ENCODE measurements around the gene MYO3B.
"Not testable (repeated sequence)": the region's sequence is repeated elsewhere in the genome, so short reads cannot be mapped to it uniquely, and the experiment has no call there.

The MYO3B gene

DNA sequence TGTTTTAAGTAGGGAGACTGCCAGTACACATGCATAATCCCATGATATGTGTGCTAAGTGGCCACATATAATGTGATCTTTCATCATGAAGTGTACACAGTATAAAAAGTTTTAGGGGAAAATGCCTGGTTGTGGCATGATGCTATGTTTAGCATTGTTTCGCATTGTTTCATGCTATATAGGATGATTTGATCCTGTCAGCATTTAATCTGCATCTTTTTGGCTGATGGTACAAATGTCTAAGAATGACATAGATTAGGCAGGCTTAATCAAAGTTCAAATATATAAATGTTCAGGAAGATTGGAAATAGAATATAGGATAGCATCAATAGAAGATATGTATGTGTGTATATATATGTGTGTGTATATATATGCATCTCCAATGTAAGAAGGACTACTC lies 83.6 kb downstream of the MYO3B start:
- DNase-seq (ENCODE audit: low read depth, low spot score) = no peak

DNA sequence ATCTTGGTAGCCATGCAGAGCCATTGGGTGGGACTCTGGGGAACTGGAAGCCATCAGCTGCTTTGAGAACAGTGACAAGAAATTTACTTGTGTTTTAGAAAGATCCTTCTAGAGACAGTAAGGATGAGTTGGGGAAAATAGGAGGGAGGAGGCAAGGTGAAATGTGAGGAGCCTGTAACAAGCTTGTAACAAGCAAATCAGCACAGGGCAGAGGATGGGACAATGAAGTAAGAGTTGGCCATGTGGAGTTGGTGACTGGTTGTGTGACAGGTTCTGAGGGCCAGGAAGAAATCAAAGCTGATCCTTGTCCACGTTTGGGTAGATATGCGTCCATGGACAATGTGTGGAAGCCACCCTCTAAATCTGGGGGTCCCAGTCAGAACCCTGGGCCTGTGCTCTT lies 84.4 kb downstream of the MYO3B start:
- DNase-seq (ENCODE audit: low read depth, low spot score) = no peak

DNA sequence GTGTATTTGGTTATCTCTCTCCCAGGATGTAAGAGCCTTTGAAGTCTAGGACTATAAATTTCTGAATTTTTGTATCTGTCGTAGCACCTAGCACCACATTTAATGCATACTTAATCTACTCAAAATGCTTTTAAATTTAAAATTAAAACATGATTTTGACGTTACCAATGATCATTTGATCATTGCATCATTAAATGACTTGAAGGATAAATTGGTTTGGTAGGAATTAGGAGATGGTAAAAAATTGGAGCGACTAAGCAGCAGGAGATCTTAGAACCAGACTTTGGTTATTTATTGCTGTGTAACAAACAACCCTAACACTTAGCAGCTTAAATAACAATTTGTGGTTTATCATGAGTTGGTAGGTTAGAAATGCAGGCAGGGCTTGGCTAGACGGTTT lies 84.9 kb downstream of the MYO3B start:
- no peak for DNase-seq (ENCODE audit: low read depth, low spot score)

DNA sequence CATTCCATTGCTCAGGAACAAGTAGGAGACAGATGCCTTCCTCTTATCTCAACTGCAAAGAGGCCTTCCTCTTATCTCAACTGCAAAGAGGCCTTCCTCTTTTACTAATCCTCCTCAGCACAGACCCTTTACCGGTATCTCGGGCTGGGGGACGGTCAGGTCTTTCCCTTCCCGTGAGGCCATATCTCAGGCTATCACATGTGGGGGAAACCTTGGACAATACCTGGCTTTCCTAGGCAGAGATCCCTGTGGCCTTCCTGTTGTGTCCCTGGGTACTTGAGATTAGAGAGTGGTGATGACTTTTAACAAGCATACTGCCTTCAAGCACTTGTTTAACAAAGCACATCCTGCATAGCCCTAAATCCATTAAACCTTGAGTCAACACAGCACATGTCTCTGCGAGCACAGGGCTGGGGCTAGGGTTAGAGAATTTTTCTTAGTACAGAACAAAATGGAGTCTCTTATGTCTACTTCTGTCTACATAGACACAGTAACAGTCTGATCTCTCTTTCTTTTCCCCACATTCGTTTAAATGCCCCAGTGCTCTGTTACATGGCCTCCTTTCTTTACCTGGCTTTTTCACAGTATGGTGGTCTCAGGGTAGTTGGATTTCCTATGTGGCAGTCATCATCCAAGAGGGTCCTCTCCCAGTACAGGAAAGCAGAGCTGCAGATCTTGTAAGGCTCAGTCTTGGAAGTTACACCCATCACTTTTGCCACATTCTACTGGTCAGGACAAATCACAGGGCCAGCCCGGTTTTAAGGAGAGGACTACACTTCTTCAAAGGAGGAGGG lies 86.0 kb downstream of the MYO3B start:
- DNase-seq (ENCODE audit: low read depth, low spot score) = not testable (repeated sequence)

DNA sequence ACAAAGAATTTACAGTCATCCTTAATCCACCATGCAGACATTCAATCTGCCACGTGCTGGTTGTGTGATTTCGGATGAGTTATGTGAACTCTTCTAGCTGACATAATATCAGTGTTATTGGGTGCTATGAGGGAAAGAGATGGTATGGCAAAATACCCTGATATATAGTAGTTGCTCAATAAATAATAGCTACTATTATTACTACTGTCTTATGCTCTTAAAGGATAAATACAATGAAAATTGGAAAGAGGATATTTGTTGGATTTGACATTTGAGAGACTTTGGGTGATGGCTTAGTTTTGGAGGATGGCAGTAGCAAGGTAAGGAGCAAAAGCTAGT lies 86.5 kb downstream of the MYO3B start:
- no peak for DNase-seq (ENCODE audit: low read depth, low spot score)

DNA sequence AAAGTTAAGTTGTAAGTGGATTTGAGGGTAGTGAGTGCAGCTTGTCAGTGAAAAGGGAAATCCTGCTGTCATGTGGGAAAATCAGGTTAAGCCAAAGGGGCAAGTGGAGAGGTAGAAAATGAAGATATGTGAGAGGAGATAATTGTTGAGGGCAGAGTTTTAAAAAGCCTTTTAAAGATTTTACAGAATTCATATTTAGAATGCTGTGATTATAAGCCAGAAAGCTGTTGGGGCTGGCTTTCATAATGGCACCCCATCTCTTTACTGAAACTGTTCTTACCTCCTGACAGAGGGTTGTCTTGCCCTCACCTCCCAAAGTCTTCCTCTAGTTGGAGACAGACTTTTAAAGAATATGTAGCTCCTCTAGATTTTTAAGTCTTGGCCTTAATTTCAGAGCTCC lies 86.9 kb downstream of the MYO3B start:
- DNase-seq (ENCODE audit: low read depth, low spot score) = no peak

DNA sequence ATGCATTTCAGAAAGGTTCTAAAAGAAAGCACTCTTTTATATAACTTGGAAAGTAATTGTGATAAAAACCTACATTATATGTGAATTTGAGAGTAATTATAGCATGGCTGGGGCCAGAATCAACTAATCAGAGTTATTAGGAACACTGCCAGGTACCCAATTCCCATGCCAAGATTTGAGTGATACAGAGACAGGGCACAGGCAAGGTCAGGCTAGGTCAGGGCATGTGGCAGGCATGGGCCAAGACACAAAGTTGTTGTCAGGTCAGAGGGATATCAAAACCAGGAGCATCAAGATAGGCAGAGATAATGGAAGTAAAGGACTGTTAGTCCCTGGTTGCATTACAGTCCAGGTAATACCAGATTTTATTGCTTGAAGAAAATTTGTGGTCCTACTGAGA lies 87.4 kb downstream of the MYO3B start:
- DNase-seq (ENCODE audit: low read depth, low spot score) = no peak

DNA sequence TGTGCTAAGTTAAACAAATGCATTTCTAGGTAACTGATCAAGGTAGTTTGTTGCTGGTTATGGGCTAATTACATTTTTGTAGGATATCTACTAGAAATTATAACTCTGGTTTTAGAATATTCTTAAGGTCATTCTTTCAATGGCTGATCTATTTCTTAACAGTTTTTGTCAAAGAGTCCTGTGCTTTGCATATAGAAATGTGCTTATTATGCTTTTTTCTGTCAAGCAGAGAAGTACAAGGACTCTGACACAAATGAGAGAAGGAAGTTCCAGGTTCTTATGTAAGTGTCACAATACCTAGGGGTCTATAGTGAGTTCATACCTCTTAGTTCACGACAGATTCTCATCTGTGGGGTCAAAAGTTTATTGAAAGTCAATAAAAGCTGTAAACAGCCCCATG lies 88.4 kb downstream of the MYO3B start:
- no peak for DNase-seq (ENCODE audit: low read depth, low spot score)

DNA sequence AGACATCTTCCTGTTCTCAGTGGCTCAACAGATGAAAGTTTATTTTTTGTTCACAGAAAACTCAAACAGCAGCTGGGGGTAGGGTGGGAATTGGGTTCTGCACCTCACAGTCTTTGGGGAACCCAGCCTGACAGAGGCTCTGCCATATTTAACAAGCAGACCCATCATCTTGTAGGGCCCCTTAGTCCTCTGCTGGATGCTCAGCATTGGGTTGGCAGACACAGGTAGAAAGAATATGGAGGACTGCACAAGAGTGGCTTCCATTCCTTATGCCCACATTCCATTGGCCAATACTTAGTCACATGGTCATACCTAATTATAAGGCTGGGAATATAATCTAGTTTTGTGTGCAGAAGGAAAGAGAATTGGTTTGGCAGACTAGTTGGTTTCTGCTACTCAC lies 89.1 kb downstream of the MYO3B start:
- no peak for DNase-seq (ENCODE audit: low read depth, low spot score)

DNA sequence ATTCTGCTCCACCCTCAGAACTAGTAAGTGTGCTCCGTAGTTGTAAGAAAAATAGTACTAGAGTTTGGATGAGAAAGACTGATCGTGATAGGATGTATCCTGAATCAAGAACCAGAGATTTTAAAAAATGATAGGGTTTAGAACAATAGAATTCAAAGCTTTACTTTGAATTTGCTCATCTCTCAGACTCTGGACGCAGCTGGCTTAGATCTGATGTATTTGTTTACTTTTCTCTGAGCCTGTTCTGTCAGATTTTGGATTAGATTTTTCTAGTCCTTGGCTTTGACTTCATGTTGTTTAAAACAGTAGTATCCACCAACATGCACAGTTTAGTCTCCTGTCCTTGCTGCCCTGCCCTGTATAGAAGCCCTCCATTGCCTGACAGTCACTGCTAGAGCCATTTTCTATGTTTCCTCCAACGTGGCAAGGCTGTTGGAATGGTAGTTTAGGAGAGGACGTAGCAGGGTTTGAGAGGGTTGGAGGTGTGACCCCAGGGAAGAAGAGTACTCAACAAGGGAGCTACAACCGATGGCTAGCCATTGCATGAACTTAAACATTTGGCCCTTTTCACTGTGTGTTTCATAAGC lies 92.4 kb downstream of the MYO3B start:
- no peak for DNase-seq (ENCODE audit: low read depth, low spot score)

DNA sequence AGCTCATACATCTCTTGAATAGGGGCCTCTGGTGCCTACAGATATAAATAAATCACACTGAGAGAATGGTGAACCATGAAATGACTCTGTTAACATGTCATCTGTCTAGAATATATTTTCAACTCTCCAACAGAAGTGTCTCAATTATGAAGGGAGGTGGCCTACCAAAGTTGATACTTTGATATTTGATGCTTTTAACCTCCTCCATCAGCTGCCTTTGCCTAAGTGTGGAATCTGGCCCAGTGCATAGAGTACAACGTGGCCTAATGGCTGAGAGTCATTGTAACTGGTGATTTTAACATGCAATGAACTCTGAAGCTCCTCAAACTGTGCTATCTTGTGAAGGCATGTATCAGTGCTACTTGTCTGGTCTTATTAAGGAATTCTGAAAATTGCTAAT lies 93.4 kb downstream of the MYO3B start:
- DNase-seq (ENCODE audit: low read depth, low spot score) = no peak

DNA sequence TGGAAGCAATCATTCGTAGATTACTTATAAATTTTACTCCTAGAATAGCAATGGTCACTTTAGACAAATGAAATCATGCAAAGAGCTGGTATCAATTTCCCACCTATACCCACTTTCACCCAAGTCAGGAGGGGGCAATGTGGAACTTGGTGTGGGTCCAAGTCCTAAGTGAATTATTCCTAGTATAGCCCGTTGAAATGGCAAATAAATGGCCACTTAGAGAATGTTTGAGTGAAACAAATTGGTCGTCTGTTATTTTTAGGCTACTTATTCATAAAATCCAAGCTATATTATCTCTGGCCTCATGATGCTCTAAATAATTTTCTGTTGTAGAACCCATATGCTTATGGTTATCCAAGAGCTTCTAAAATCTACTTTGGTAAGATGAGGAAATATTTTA lies 98.1 kb downstream of the MYO3B start:
- DNase-seq (ENCODE audit: low read depth, low spot score) = no peak

DNA sequence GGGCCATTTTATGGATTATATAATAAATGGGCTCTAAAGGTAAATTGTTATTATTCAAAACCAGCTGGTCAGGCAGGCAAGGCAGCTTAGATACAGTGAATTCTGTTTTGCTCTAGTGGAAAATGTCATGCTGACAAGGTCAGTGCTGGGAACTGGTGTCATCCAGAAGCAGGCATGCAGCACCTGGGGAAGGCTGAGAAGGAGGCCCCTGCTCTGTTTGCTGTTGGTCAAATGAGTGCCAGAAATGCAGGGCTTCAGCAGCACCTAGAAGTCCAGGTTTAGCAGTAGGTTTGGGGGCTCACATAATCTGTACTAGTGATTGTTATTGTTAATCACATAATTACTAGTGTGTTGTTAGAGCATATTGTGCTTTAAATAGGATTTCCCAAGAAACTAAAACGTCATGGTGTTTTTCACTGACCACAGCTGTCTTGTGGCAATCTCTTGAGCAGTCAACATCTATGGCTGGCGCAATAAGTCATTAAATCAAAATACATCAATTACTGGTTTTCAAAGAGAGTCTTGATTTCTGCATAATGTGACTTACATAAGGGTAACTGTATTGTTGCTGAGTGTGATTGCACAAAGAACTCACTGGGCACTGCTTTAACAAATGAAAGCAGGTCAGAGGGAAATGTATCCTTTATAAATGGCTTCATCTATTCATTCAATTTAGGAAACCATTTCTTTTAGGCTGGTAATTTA lies 99.1 kb downstream of the MYO3B start:
- DNase-seq (ENCODE audit: low read depth, low spot score) = no peak

DNA sequence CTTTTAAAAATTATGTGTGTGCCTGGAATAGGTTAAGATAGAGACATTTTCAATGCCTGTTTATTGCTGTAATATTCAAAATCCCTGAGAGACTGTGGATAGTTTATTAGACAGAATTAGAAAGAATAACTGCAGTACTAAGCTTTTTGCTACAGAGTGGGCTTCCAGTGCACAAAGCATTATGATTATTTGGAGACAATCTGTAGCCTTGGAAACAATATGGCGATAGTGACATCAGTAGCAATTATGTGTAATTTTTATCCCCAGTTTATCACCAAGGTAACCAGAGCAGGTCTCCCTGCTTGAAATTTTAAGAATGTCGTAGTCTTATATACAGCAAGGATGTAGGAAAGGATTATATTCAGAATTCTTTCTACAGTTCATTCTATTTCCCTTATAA lies 100.0 kb downstream of the MYO3B start:
- DNase-seq (ENCODE audit: low read depth, low spot score) = no peak

DNA sequence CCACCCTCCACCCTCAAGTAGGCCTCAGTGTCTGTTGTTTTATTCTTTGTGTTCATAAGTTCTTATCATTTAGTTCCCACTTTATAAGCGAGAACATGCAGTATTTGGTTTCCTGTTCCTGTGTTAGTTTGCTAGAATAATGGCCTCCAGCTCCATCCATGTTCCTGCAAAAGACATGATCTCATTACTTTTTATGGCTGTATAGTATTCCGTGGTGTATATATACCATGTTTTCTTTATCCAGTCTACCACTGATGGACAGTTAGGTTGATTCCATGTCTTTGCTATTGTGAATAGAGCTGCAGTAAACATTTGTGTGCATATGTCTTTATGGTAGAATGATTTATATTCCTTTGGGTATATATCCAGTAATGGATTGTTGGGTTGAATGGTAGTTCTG lies 101.7 kb downstream of the MYO3B start:
- DNase-seq (ENCODE audit: low read depth, low spot score) = not testable (repeated sequence)

DNA sequence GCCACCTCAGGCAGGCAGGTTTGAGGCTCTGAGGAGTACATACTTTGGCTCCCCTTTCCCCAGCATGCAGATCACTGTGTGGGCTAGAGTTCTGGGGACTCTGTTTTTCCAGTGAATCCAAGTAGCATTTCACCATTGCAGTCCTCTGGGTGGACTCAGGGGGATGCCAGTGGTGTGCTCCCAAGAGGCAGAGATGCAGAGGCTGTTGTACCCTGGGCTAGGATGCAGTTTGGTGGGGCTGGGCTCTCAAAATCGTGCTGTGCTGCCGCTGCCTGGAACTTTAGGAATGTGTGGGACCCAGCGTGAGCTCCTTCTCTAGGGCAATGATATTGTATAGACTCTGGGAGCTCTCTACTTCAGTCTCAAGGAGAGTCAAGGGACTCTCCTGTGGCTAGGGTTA lies 104.9 kb downstream of the MYO3B start:
- no peak for DNase-seq (ENCODE audit: low read depth, low spot score)

DNA sequence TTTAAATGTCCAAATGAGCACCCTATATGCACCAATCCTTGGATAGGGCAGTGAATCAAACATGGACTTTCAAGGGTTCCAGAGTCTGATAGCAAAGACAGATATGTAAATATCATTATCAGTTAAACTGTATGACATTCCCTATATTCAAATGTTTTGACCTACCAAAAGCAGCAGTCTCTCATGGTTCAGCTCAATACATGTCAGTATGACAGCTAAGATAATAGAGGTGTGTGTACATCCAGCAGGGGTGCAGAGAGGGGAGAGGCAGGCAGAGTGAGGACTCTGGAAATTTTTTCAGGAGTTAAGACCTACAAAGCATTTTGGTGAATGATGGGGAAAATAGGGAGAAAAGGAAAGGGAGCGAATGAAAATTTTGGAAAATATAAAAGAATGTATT lies 106.3 kb downstream of the MYO3B start:
- DNase-seq (ENCODE audit: low read depth, low spot score) = no peak

DNA sequence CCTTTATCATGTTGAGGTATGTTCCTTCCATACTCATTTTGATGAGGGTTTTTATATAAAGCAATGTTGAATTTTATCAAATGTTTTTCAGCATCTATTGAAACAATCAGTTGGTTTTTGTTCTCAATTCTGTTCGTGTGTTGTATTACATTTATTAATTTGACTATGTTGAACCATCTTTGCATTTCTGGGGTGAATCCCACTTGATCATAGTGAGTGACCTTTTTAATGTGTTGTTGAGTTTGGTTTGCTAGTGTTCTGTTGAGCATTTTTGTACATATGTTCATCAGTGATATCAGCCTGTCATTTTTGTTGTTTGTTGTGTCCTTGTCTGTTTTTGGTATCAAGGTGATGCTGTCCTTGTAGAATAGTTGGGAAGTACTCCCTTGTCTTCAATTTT lies 110.9 kb downstream of the MYO3B start:
- DNase-seq (ENCODE audit: low read depth, low spot score) = no peak

DNA sequence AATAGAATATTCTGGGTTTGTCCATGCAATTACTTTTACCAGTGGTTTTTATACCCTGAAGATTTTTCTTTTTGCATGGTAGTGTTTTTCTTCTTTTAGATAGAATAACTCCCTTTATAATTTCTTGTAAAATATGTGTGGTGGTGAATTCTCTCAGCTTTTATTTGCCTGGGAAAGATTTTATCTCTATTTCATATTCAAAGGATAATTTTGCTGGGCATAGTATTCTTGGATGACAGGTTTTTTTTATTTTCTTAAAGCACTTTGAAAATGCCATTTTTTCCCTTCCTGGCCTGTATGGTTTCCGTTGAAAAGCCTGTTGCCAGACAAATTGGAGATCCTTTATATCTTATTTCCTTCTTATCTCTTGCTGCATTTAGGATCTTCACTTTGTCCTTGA lies 113.5 kb downstream of the MYO3B start:
- no peak for DNase-seq (ENCODE audit: low read depth, low spot score)

DNA sequence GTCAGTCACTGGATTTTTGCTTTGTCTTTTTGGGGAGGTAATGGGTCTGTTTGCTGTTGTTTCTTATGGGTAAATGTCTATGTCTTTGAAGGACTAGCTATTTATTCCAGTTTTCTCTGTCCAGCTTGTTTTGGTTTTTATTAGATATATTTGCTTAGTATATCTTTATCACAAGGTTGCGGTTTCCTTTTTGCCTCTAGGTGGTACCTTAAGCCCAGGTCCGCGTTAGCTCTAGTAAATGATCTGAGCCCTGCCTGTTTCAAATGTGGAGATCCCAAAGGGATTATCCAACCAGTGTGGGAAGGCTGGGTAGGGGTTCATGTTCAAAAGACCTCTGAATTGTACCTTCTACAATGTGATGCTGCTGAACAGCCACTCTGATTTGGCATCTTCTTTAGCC lies 114.5 kb downstream of the MYO3B start:
- DNase-seq (ENCODE audit: low read depth, low spot score) = no peak

DNA sequence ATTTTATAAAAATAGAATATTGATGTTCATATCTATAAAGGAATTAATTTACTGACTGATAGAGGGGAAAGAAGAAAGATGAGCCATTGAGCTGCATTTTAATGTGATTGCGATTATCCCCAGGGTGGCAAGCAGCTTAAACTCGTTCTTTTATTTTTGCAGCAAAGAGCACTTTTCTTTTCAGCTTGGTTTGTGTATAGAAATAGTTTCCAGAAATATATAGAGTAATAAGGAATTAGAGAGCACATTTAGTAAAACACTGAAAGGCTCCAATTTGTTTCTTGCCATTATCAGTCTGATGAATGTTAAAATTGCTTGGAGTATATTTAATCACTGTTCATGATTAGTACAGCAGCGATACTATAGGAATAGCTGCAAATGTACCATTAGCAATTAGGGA lies 119.5 kb downstream of the MYO3B start:
- DNase-seq (ENCODE audit: low read depth, low spot score) = no peak

DNA sequence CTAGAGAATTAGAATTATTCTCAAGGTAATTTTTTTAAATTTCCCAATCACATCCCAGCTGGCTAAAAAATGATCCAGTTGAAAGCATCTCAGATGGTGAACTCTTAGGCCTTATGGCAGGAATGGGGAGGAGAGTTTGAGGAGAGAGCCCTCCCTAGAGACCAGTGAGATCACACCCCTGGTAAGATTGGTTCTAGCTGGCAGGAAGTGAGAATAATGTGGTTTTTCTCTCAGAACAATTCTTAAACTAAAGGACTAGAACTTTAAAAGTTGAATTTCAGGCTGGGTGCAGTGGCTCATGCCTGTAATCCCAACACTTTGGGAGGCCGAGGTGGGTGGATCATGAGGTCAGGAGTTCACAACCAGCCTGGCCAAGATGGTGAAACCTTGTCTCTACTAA lies 120.2 kb downstream of the MYO3B start:
- DNase-seq (ENCODE audit: low read depth, low spot score) = no peak

DNA sequence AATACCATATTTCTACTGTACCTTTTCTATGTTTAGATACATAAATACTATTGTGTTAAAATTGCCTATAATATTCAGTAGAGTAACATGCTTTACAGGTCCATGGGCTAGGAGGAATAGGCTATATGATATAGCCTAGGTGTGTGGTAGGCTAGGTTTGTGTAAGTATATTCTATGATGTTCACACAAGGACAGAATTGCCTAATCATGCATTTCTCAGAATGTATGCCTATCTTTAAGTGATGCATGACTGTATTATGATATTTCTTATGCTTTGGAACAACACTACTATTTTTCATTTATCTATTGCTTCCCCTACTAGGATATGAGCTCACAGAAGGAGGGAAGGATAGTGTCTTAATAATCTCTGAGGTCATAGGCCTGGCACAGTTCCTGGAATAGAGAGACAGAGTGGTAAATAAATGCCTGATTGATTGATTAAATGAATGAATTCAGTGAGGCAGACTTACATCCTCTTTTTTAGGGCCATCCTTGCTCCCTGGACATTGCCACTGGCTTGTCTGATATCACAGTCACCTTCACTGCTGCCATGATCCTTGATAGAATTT lies 121.0 kb downstream of the MYO3B start:
- no peak for DNase-seq (ENCODE audit: low read depth, low spot score)

Data from brain pericyte (primary cell).